Measurements from ENCODE around the gene CHDH.
A peak's percentile ranks its signal among the peaks of the same experiment; 100 is the strongest.

Gene CHDH

DNA sequence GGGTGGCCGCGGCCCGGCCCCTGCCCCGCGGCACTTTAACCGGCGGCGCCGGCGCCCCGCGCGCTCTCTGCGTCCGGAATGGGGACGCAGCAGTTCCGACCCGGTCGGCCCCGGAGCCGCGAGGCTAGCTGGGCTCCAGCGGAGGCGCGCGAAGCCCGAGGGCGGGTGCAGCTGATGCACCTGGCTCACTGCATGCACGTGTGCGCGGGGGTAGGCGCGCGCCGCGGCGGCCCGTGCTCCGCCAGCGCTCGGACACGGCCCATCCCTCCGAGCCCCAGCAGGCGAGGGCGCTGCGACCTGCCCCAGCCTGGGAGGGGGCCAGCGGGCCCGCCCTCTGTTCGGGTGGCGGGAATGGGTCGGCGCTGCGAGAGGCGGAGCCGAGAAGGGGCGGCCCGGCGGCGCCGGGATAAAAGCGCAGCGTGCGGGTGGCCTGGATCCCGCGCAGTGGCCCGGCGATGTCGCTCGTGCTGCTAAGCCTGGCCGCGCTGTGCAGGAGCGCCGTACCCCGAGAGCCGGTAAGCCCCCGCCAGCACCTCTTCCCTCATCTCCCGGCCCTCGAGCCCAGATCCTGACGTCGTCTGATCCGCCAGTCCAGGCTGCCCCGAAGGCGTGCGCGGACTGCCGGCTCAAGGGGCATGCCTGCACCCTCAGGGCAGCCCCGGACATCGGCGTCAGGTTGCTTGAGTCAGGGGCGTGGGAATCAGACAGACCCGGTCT, at the start of gene CHDH, which contains the start of gene IL17RB:
Gene CHDH, minus strand, starts transcription at position 286 of the 717 bp plus-strand sequence. CDS start 22,411 bp downstream, outside the sequence.
Gene IL17RB, plus strand, starts transcription at position 435 of the 717 bp plus-strand sequence. Its CDS starts 21 bp downstream, at position 456.
- no peak for DNase-seq

- DNase-seq, result peak; percentile 24
These were observed 46.0 kb upstream of the CHDH start for GRCh38 chr3:53892286-53892637.

DNA sequence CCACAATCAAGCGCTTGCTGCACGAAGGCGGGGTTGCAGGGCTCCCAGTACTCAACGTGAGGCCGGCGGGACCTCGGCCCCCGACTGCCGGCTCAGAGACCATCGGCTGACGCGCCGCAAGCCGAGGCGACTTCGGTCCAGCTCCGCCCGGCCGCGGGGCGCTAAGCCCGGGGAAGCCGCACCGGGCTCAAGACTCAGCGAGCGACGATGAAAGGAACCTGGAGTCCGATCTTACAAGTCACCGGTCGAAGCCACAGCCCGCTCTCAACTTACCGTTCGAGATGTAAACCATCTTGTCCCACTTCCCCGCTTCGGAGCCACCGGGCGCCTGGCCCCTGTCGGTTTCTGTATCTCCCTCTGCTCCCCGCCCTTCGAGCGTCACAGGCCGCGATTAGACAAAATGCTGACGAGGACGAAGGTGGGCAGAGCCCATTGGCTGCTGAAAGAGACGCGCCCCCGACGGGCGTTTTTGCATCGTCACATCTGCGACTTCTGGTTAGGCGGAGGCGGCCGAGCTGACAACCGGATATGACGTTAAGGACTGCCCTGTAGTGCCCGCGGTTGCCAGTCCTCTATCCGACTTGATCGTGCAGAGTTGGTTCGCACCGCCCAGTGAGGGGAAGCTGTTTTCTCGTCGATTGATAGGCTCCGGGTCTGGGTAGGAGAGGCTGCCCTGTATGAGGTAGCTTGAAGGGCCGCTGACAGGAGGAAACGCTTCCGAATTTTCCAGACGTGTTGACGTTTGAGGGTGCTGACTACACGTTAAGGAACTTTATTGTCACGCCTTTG, 45.5 kb upstream of the CHDH start, which contains the start of gene SELENOK:
Gene SELENOK, minus strand, starts transcription at position 363 of the 789 bp plus-strand sequence.
- DNase-seq, result peak; percentile 94

- peak; percentile 52 for DNase-seq
These were observed 44.7 kb upstream of the CHDH start for GRCh38 chr3:53890726-53891475.

GRCh38 chr3:53888232-53888631, 42.0 kb upstream of the CHDH start:
- DNase-seq, result no peak

DNA sequence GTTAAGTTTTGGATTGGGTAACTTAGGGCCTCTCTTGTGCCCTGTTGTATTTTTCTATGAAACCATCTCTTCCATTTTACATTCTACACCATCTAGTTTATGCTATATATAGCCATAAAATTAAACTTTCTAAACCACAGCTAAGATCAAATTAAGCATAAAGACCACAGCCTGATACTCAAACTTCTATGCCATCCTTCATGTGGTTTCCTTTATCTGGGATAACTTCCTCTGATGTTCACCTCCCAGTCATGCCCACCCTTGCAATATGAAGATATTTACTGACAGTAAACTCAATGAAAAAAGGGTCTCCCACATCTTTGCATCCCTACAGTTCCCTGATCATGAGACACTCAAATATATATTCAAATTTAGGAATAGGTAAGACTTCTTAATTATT, 41.2 kb upstream of the CHDH start:
- DNase-seq, result no peak

DNA sequence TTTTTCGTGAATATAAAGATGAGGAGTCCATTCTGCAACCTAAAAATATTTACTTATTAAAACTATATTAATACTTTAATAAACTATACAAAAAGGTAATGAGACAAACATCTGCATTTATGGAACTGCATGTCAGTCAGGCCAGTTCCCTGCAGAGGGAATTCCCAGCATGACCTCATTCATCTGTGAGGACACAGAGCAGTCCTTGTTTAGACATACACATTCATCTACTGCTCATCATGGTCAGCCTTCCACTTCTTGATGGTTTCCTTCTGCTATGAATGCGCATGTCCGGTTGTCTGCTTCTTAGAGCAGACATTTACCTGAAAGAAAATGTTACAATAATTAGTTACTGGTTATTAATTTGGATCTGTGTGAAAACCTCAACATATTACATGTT, 39.0 kb upstream of the CHDH start:
- no peak for DNase-seq

DNA sequence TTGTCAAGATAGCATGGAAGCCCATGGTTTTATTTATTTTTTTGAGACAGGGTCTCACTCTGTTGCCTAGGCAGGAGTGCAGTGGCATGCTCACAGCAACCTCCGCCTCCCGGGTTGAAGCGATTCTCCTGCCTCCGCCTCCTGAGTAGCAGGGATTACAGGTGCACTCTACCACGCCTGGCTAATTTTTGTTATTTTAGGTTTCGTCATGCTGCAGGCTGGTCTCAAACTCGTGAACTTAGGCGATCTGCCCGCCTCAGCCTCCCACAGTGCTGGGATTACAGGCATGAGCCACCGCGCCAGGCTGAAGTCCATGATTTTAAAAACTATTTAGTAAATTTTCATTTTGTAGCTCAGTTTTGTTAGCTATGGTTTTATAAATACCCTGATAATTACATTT, 38.4 kb upstream of the CHDH start:
- no peak for DNase-seq

DNA sequence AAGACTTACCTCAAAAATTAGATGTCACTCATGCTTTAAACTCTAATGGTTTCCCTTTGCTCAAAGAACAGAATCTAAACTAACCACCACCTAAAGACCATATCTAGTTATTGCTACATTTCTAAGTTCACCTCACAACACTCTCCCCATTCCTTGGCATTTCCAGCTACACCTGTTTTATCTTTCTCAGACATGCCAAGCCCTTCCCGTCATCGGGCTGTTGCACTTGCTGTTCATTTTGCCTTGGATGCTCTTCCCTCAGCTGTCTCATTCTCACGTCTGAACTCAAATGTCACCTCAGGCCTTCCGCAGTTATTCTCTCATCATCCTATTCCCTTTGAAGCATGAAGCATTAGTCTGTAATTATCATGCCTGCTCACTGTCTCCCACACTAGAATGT, 36.8 kb upstream of the CHDH start:
- no peak for DNase-seq

- DNase-seq, result peak; percentile 91
These were observed 35.7 kb upstream of the CHDH start, which contains the start of gene ACTR8 for GRCh38 chr3:53881691-53882593. TSS of gene ACTR8 (minus strand) at chr3:53882152. CDS start at chr3:53882101, 51 bp downstream.

DNA sequence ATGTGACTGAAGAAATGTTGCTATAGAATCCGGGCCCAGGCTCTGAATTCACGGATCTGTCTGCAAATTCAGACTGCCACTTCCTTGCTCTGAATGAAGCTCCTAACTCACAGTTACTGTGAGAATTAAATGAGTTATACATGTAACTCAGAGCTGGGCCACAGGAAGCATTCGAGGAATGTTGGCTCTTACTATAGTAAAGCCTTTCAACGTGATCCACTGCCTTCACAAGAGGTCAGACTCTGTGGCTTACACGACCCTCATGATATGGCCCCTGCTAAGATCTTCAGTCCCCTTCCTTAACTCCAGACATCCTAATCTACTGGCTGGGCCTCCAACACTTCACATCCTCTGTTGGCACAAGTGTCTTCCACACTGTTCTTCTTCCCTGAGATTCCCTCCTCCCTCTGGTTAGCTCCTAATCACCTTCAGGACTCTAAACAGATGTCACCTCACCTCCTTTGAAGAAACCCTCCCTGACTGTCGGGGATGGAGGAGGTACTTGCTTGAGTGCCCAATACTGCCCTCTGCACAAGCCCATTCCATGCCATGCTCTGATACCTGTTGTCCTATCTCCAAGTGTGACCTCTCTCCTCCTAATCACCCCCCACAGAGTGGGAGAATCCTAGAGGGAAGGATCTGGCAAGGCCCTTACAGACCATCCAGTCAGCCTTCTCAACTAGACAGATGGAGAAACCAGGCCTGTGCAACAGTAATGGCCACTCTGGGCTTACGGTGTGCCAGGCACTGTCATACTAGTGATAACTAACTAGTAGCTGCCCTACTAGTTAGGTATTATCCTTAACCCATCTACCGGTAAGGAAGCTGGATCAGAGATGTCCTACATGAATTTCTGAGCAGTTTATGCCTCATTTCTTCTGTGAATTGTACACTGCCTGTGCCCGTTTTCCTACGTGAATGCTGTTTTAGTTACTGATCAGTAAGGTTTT, 34.5 kb upstream of the CHDH start:
- no peak for DNase-seq

DNA sequence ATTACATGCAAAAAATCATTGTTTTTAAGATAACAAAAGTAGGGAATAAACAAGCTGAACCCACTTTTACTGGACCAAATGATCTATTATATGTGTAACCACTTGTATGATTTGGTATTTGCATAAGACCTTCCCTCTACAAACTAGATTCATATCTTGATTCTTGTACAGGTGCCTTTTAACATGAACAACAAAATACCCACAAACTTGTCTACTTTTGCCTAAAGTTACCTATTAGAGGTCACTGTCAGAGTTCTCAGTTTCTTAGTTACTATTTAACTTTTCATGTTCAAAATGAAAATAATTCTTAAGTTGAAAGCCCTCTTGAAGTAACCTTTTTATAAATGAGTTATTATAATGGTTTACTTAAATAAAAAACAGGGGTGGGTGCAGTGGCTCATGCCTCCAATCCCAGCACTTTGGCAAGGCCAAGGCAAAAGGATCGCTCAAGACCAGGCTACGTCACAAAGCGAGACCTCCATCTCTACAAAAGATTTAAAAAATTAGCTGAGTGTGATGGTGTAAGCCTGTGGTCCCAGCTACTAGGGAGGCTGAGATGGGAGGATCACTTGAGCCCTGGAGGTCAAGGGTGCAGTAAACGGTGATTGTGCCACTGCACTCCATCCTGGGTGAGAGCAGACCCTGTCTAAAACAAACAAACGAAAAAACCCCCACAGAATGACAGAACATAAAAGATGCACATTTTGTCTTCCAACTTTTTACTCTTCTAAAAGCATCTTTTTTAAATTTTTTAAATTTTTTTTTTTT, 19.7 kb upstream of the CHDH start:
- no peak for DNase-seq

DNA sequence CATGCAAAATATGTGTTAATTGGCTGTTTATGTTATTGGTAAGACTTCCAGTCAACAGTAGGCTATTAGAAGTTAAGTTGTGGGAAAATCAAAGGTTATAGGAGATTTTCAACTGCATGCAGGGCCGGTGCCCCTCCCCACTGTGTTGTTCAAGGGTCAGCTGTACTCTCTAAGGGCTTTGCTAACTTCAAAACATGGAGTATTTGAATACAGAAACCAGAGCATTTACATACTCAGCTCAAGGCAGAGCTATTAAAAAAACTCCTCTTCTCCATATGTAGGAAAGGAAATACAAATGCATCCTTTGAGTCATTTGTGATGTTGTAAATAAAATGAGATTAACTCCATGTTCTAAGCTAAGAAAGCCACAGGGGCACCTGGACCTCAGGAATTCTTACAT, 16.9 kb upstream of the CHDH start:
- no peak for DNase-seq

DNA sequence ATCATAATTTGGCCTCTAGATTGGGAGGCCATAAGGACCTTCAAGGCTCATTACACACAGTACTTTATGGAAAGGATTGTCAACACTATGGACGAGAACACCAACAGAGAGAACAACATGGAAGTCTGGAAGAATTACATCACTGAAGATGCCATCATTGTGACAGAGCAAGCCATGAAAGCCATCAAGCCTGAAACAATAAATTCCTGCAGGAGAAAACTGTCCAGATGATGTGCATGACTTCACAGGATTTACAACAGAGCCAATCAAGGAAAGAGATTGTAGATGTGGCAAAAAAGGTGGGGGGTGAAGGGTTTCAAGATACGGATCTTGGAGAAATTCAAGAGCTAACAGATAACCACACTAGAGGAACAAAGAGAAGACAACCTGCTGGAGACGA, 16.0 kb upstream of the CHDH start:
- no peak for DNase-seq

DNA sequence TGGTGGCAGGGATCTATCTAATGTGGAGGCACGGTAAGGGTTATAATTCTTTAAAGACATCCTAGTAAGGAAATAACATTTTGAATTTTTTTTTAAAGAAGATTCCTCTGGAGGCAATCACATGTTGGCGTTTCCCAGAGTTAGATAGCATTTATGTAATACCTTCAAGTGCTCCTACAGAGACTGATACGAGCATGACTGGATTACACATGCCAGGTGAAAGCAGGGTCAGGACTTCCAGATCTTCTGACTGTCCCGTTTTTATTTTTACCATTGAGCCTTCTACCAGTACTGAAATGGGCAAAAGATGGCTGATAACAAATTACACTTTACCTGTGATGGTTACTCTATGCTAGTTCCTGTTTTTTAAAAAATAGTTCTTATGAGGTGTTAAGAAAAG, 14.0 kb upstream of the CHDH start:
- no peak for DNase-seq

DNA sequence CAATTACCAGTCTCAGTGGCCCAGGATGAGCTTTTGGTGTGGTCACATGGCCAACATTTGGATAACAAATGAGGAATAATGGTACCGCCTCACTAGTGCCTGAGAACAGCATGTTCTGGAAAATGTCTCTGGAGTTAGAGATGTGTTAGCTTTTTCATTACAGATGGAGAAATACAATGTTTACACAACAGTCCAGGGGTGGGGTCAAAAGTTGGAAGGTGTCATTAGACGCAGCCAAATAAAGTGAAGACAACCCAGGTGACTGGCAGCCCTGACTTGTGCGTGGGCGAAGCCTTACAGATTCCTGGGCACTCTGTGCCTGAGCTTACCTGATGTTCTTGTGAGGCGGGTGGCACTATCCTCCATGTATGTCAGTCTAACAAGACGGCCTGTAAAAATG, 13.0 kb upstream of the CHDH start:
- DNase-seq, result no peak

DNA sequence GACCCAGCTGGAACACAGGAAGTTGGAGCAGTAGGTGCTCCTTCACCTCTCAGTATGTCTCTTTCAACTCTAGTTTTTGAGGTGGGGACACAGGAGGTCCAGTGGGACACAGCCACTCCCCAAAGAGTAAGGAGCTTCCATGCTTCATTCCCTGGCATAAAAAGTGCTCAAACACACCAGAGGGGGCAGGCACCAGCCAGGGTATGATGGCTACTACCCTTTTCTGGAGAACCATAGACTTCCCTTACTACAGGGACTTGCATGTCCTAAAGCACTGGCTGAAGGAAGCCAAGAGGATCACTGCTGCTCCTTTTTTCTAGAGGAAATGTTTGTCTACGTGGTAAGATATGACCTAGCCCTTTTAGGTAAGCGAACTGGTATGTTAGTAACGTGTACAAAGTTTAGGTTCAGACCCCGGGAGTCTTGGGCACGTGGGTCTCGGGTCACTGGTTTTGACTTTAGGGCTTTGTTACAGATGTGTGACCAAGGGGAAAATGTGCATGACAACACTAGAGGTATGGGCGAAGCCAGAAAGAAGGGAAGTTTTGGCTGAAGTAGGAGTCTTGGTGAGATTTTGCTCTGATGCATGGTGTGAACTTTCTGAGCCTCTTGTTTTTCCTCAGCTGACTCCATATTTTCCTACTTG, 12.0 kb upstream of the CHDH start:
- no peak for DNase-seq

- no peak for DNase-seq
These were observed 10.7 kb upstream of the CHDH start for GRCh38 chr3:53856964-53857363.

- no peak for DNase-seq
These were observed 4.7 kb upstream of the CHDH start for GRCh38 chr3:53850895-53851294.

GRCh38 chr3:53849916-53850315, 3.7 kb upstream of the CHDH start:
- DNase-seq, result no peak
